ENCODE results near the gene MAMDC4.
"Not testable (repeated sequence)": the region's sequence is repeated elsewhere in the genome, so short reads cannot be mapped to it uniquely, and the experiment has no call there.

The MAMDC4 gene

GRCh38 chr9:136839229-136840139 lies 12.7 kb upstream of the MAMDC4 start:
- DNase-seq, result no peak

GRCh38 chr9:136840140-136840876 lies 11.8 kb upstream of the MAMDC4 start:
- DNase-seq, result no peak

- no peak for DNase-seq
These were observed 11.1 kb upstream of the MAMDC4 start for GRCh38 chr9:136840877-136841645.

GRCh38 chr9:136841646-136842379 lies 10.3 kb upstream of the MAMDC4 start:
- DNase-seq, result not testable (repeated sequence)

GRCh38 chr9:136842380-136842948 lies 9.7 kb upstream of the MAMDC4 start, which contains the start of gene AJM1:
TSS of gene AJM1 (plus strand) at chr9:136842478. CDS start at chr9:136844415, 1,937 bp downstream.
- DNase-seq, result peak; percentile 85

- DNase-seq, result not testable (repeated sequence)
These were observed 8.9 kb upstream of the MAMDC4 start for GRCh38 chr9:136843159-136843800.

- DNase-seq, result peak; percentile 67
These were observed 8.1 kb upstream of the MAMDC4 start for GRCh38 chr9:136843801-136844740.

- peak; percentile 25 for DNase-seq
These were observed 7.2 kb upstream of the MAMDC4 start for GRCh38 chr9:136844761-136845464.

- no peak for DNase-seq
These were observed 6.5 kb upstream of the MAMDC4 start for GRCh38 chr9:136845465-136846260.

GRCh38 chr9:136846376-136847087 lies 5.6 kb upstream of the MAMDC4 start:
- peak; percentile 14 for DNase-seq

GRCh38 chr9:136847088-136847825 lies 4.9 kb upstream of the MAMDC4 start:
- DNase-seq, result peak; percentile 20

GRCh38 chr9:136847826-136848392 lies 4.2 kb upstream of the MAMDC4 start:
- DNase-seq, result peak; percentile 75

GRCh38 chr9:136848393-136849037 lies 3.6 kb upstream of the MAMDC4 start:
- DNase-seq, result peak; percentile 34

- peak; percentile 98 for DNase-seq
These were observed 2.8 kb upstream of the MAMDC4 start, which contains the start of gene PHPT1 for GRCh38 chr9:136849038-136849959. TSS of gene PHPT1 (plus strand) at chr9:136849409. CDS start at chr9:136849431, 22 bp downstream.

All from CD4-positive, alpha-beta T cell treated with Interleukin-12 subunit alpha and Interleukin-12 subunit beta, for 1 hour (primary cell).